ENCODE results near the gene PRKG1. TPM values are rescaled to one million over a fixed set of nuclear protein-coding genes. Genes with fewer than 3 reads are reported as not detected.

The PRKG1 gene
- total and polyA plus RNA-seq, 2 of the 8 experiments (the other 6 are each of a cell fraction or from before 2014, with no cell fraction given), result 4.2 to 15.2 TPM

GRCh38 chr10:51993475-51993874 lies 919.2 kb downstream of the PRKG1 start:
- WGBS, 2 experiments (ENCODE audit: extremely low coverage in 1 of 2, insufficient coverage in 1 of 2, insufficient read length in 1 of 2, insufficient replicate concordance in 2 of 2, low coverage in 1 of 2, low lambda C conversion rate in 2 of 2, missing lambda C conversion rate in 1 of 2), result 86% methylated on average over 1 of the region's 1 CpG; no CpG with 5 or more reads in 1 of the 2 experiments
- CTCF ChIA-PET (ENCODE audit: partially characterized antibody), result interaction anchor here (1.1 to 4.5 kb wide), 6 partner anchors 9 to 604 kb away, joined by 3 to 39 read pairs (median 4); no protein-coding TSS in a partner anchor
- FAIRE-seq, result no peak

More at GRCh38 chr10:51993475-51993874, 919.2 kb downstream of the PRKG1 start:
- no peak overlapping the region for H3K23ac ChIP-seq (ENCODE audit: insufficient read length)
- no peak overlapping the region for H2BK12ac ChIP-seq (ENCODE audit: low read depth, low read length)
- H4K91ac ChIP-seq (replicated peaks; ENCODE audit: insufficient read length, low read length), result no peak overlapping the region
- no peak overlapping the region for H2AFZ ChIP-seq (ENCODE audit: low read length)
- H4K5ac ChIP-seq (ENCODE audit: insufficient read length, low read depth, low read length), result no peak overlapping the region
- H2BK5ac ChIP-seq (ENCODE audit: low read depth, low read length), result no peak overlapping the region
- no peak overlapping the region for H2BK120ac ChIP-seq (replicated peaks; ENCODE audit: low read depth, low read length)
- H3K4me2 ChIP-seq (ENCODE audit: insufficient read depth in 1 of 2, low read depth in 2 of 2, low read length in 2 of 2), result no peak overlapping the region
- no peak overlapping the region for H4K8ac ChIP-seq (ENCODE audit: extremely low read depth, insufficient read depth, low read length)
- POLR2A ChIA-PET (ENCODE audit: partially characterized antibody), result no interaction called here
- no peak overlapping the region for H3K56ac ChIP-seq (replicated peaks; ENCODE audit: insufficient read length, low read depth, low read length)
- H3K4ac ChIP-seq (replicated peaks; ENCODE audit: insufficient read length, low read depth, low read length), result no peak overlapping the region
- H3K9ac ChIP-seq (replicated peaks in 1 of 4; ENCODE audit: extremely low read depth in 1 of 4, low read depth in 3 of 4, low read length in 3 of 4), result no peak overlapping the region
- no peak for DNase-seq (ENCODE audit: low read depth in 1 of 2, low spot score in 2 of 2)
- H2BK15ac ChIP-seq (ENCODE audit: low read length), result no peak overlapping the region
- H3K9me3 ChIP-seq (ENCODE audit: insufficient read depth in 2 of 2, low read depth in 1 of 2, low read length in 1 of 2), result no peaks in the 10 kb centered on the region
- H3K27me3 ChIP-seq (replicated peaks in 1 of 4; ENCODE audit: control insufficient read depth in 3 of 4, extremely low read depth in 1 of 4, insufficient read depth in 3 of 4, low read length in 3 of 4), result no peaks in the 10 kb centered on the region
- no peaks in the 10 kb centered on the region; a peak in 1 of 7 replicates for H3K4me1 ChIP-seq (replicated peaks in 1 of 4; ENCODE audit: control insufficient read depth in 3 of 4, insufficient read depth in 4 of 4, low read length in 3 of 4)
- no peak overlapping the region for H2BK20ac ChIP-seq (ENCODE audit: low read length)
- no peaks in the 10 kb centered on the region for H3K79me1 ChIP-seq (ENCODE audit: low read depth, low read length)
- no peak overlapping the region for H3K4me3 ChIP-seq (ENCODE audit: extremely low read depth in 1 of 4, insufficient read depth in 2 of 4, low read depth in 3 of 4, low read length in 4 of 4)
- no peaks in the 10 kb centered on the region for H4K20me1 ChIP-seq (replicated peaks in 1 of 2; ENCODE audit: control insufficient read depth in 1 of 2, insufficient read depth in 2 of 2, low read length in 2 of 2)
- H2AK5ac ChIP-seq (ENCODE audit: low read depth, low read length), result no peak overlapping the region
- TF ChIP-seq TEAD4 (IDR thresholded peaks at IDR 0.05; ENCODE audit: low read depth, low read length) (no peak), NRF1 (IDR thresholded peaks at IDR 0.05; ENCODE audit: low read depth, low read length) (no peak), EP300 (IDR thresholded peaks at IDR 0.05; ENCODE audit: borderline replicate concordance in 1 of 2, low read depth in 2 of 2, low read length in 2 of 2) (no peak), ASH2L (IDR thresholded peaks at IDR 0.05; ENCODE audit: low read length) (no peak), SAP30 (IDR thresholded peaks at IDR 0.05; ENCODE audit: insufficient read depth, insufficient replicate concordance, low read length) (no peak), BCL11A (IDR thresholded peaks at IDR 0.05; ENCODE audit: low read depth in 2 of 2, low read length in 2 of 2) (no peak), POLR2A (IDR thresholded peaks at IDR 0.05; ENCODE audit: control extremely low read depth in 1 of 2, low read depth in 2 of 2, low read length in 2 of 2) (no peak), TAF7 (optimal IDR thresholded peaks at IDR 0.05; ENCODE audit: borderline replicate concordance, low read depth, low read length) (no peak)
- no peak overlapping the region for H3K27ac ChIP-seq (ENCODE audit: low read depth, low read length)
- H3K79me2 ChIP-seq (ENCODE audit: control insufficient read depth in 1 of 2, insufficient read depth in 2 of 2, low read length in 2 of 2), result no peaks in the 10 kb centered on the region
- H3K14ac ChIP-seq (ENCODE audit: insufficient read length), result no peak overlapping the region
- H3K23me2 ChIP-seq (ENCODE audit: low read depth, low read length), result no peaks in the 10 kb centered on the region; the same call in 1 of the 2 replicates
- H3K18ac ChIP-seq (ENCODE audit: extremely low read depth, low read length), result no peak overlapping the region
- H3K36me3 ChIP-seq (ENCODE audit: control insufficient read depth in 2 of 4, insufficient read depth in 4 of 4, low read length in 3 of 4), result no peaks in the 10 kb centered on the region

Data from H1 (cell line).